Adipose tissue (tissue), 3 donors: Measurements from ENCODE around the gene EPO. TPM values are rescaled to one million over a fixed set of nuclear protein-coding genes. Genes with fewer than 3 reads are reported as not detected.

Source experiments
- H3K27ac ChIP-seq: one replicate; pipeline ENCODE4 v1.5.1; 2013; ENCODE audit warnings: low read depth, low read length
- WGBS, 3 donors: extraction: QIAGEN DNeasy Blood & Tissue Kit; methylation state at CpG; one replicate each; pipeline ENCODE4 v1.1.7; 2013; 5-methylcytosine and 5-hydroxymethylcytosine counted together
- polyA plus RNA-seq, 3 donors: library from polyadenylated mRNA; stranded (reverse); fragments of 200-250 nt; gene quantifications; one replicate each; pipeline ENCODE4 v1.2.3, GENCODE V29; 2013
- donor health status: healthy with polysubstance abuse.
- donor health status: Bipolar disorder and iron deficiency.
- donor health status: healthy.

EPO gene
- polyA plus RNA-seq, 3 donors, result 0.06 to 4.4 TPM; not detected in 1

DNA sequence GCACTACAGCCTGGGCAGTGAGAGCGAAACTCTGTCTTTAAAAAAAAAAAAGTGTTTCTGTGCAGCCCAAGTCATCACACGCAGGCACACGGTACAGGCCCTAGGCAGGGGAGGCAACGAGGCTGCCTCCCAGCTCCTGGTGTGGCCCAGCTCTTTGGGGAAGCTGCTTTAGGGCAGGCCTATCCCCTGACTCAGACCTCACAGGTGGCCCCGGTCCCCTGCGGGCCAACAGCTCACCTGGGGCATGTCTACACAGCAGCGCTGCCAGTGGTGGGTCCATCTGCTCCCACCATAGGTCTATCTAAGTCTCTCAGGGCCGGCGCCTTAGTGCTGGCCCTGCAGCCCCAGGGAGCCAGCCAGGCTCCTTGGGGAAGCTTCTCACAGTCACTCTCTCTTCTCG, 44.6 kb downstream of the EPO start:
- 69 to 75% (median 74%) methylated on average over 10 of the region's 10 CpGs for WGBS, 3 donors
- H3K27ac ChIP-seq, result no peak overlapping the region

DNA sequence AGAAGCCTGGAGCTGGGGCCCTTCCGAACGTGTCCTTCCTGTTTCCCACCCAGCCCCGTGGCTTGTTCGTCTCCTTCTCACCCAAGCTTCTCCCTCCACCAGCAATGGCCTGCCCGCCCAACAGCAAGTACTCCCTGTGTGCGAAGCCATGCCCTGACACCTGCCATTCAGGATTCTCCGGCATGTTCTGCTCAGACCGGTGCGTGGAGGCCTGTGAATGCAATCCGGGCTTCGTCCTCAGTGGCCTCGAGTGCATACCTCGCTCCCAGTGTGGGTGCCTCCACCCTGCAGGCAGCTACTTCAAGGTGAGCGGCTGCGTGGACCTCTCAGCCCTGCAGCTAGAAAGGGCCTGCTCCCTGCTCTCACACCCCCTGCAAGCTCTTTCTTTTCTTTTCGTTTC, 45.0 kb downstream of the EPO start:
- no peak overlapping the region for H3K27ac ChIP-seq
- WGBS, 3 donors, result 75 to 80% (median 76%) methylated on average over 16 of the region's 16 CpGs

DNA sequence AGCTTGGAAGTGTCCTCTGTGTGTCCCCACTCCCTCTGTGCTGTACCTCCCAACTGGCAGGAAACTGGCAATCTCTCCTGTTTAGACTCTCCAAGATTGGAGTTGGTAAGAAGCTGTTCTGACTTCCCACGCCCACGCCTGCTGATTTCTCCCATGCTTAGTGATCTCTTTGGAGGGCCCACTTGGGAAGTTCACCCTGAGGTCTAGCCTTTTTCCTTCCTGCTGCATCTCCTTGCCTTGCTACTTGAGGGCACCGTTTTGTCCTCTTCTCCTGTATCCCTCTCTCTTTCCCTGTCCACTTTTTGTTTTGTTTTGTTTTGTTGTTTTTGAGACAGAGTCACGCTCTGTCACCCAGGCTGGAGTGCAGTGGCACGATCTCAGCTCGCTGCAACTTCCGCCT, 48.5 kb downstream of the EPO start:
- no peak overlapping the region for H3K27ac ChIP-seq
- WGBS, 3 donors, result 80 to 87% (median 84%) methylated on average over 7 of the region's 7 CpGs

Other genes with a start within 250 kb of the EPO start
- 10 to 100 TPM; 20.6 to 49.0 (median 27.0) TPM for gene TSC22D4, start 241.3 kb upstream of the EPO start, polyA plus RNA-seq
- gene NYAP1, start 236.5 kb upstream of the EPO start, polyA plus RNA-seq, result 1 to 10 TPM in 1 of 3 donors, under 1 TPM in 2; 0.68 to 1.8 (median 0.83) TPM
- gene AGFG2, start 181.3 kb upstream of the EPO start, polyA plus RNA-seq, result 10 to 100 TPM; 10.4 to 21.8 (median 16.6) TPM
- 1 to 10 TPM; 2.5 to 4.3 (median 2.9) TPM for gene SAP25, start 146.6 kb upstream of the EPO start, polyA plus RNA-seq
- gene LRCH4, start 134.3 kb upstream of the EPO start, polyA plus RNA-seq, result 10 to 100 TPM; 23.5 to 37.1 (median 33.4) TPM
- gene FBXO24, start 134.1 kb upstream of the EPO start, polyA plus RNA-seq, result under 1 TPM; 0.16 to 0.52 (median 0.45) TPM
- 10 to 100 TPM; 21.8 to 89.5 (median 80.4) TPM for gene PCOLCE, start 118.1 kb upstream of the EPO start, polyA plus RNA-seq
- gene MOSPD3, start 107.9 kb upstream of the EPO start, polyA plus RNA-seq, result 10 to 100 TPM; 13.1 to 25.6 (median 17.9) TPM
- gene TFR2, start 78.9 kb upstream of the EPO start, polyA plus RNA-seq, result 1 to 10 TPM in 1 of 3 donors, under 1 TPM in 2; 0.22 to 1.5 (median 0.48) TPM
- under 1 TPM in 2 of 3 donors, not detected in 1; 0.09 to 0.53 TPM for gene ACTL6B, start 64.0 kb upstream of the EPO start, polyA plus RNA-seq
- 100 to 1,000 TPM; 156 to 286 (median 227) TPM for gene GNB2, start 46.7 kb upstream of the EPO start, polyA plus RNA-seq
- 10 to 100 TPM; 17.3 to 35.3 (median 19.1) TPM for gene GIGYF1, start 26.2 kb upstream of the EPO start, polyA plus RNA-seq
- gene POP7, start 14.3 kb upstream of the EPO start, polyA plus RNA-seq, result 10 to 100 TPM; 25.2 to 31.3 (median 27.4) TPM
- under 1 TPM in 1 of 3 donors, not detected in 2; 0.02 TPM for gene ZAN, start 13.1 kb downstream of the EPO start, polyA plus RNA-seq
- gene EPHB4, start 107.1 kb downstream of the EPO start, polyA plus RNA-seq, result 10 to 100 TPM; 22.2 to 37.5 (median 22.6) TPM
- 10 to 100 TPM; 12.0 to 18.8 (median 13.8) TPM for gene SLC12A9, start 132.2 kb downstream of the EPO start, polyA plus RNA-seq
- gene TRIP6, start 146.9 kb downstream of the EPO start, polyA plus RNA-seq, result 10 to 100 TPM; 37.1 to 57.1 (median 51.7) TPM
- 10 to 100 TPM; 47.0 to 74.9 (median 57.4) TPM for gene SRRT, start 154.6 kb downstream of the EPO start, polyA plus RNA-seq
- gene UFSP1, start 169.2 kb downstream of the EPO start, polyA plus RNA-seq, result 1 to 10 TPM; 3.3 to 6.2 (median 3.5) TPM
- 1 to 10 TPM in 1 of 3 donors, under 1 TPM in 2; 0.67 to 2.4 (median 0.73) TPM for gene ACHE, start 175.4 kb downstream of the EPO start, polyA plus RNA-seq
- 1 to 10 TPM in 2 of 3 donors, under 1 TPM in 1; 0.58 to 2.5 (median 1.1) TPM for gene MUC3A, start 229.1 kb downstream of the EPO start, polyA plus RNA-seq
- 1 to 10 TPM in 1 of 3 donors, under 1 TPM in 1, not detected in 1; 0.70 to 1.7 TPM for gene MUC12, start 249.1 kb downstream of the EPO start, polyA plus RNA-seq